T47D (cell line): Measurements from ENCODE around the gene MLH1.
"Not testable (repeated sequence)": the region's sequence is repeated elsewhere in the genome, so short reads cannot be mapped to it uniquely, and the experiment has no call there.

Experiments
- DNase-seq, 2 experiments: peaks; one replicate each; pipeline versions ENCODE4 v3.0.0 to v3.0.0-alpha.2; 2011 to 2012; ENCODE audit warnings: low read depth in 1 of 2, low spot score in 1 of 2
- JUND ChIP-seq: IDR thresholded peaks from 2 replicates; pipeline ENCODE4 v1.6.1; 2012; ENCODE audit warnings: low read depth
- in situ Hi-C: cut with HindIII; loops from 2 replicates; pipeline ENCODE4 v1.10.0; 2016; ENCODE audit warnings: low sequenced_read_pairs, low pct_unique_long_range_greater_than_20kb

MLH1 gene

DNA sequence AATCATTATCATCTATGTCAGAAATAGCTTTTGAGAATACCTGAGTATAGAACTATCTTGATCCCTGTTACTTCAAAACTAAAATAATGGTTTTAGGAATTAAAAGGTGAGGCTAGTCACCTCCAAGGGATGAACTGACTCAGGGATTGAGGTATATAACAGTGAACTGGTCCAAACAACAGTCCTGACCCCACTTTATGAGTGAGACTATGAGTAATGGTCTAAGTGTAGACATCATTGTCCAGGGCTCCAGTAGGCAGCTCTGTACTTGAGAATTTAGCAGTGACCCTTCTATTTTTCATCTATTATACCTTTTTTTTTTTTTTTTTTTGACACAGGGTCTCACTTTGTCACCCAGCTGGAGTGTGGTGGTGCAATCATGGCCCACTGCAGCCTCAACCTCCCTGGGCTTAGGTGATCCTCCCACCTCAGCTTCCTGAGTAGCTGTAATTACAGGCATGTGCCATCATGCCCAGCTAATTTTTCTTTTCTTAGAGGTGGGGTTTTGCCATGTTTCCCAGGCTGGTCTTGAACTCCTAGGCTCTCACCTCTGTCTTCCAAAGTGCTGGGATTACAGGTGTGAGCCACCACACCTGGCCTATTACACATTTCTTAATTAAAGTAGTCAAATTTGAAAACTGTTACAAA lies 36.3 kb downstream of the MLH1 start:
- no peak for DNase-seq
- in situ Hi-C loops = no loop called here
- TF ChIP-seq JUND = no peak

DNA sequence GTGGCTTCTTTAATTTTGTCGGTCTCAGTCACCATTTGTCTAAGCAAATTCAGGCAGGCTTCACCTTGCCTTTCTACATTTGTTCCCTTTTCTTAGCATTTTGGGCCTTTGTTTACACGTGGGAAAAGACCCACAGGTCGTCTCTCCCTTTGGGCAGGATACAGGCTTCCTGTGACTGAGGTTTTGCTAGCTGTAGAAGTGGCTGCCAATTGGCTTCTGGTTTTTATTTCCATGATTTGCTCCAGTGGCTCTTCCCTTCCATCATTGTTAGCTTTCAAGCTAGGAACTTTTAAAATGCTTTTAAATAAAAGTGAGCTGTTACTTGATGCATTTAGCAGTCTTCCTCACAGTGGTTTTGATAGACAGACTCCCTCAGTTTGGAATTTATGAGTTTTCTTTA lies 37.3 kb downstream of the MLH1 start:
- no peak for DNase-seq
- in situ Hi-C loops = no loop called here
- TF ChIP-seq JUND = no peak

DNA sequence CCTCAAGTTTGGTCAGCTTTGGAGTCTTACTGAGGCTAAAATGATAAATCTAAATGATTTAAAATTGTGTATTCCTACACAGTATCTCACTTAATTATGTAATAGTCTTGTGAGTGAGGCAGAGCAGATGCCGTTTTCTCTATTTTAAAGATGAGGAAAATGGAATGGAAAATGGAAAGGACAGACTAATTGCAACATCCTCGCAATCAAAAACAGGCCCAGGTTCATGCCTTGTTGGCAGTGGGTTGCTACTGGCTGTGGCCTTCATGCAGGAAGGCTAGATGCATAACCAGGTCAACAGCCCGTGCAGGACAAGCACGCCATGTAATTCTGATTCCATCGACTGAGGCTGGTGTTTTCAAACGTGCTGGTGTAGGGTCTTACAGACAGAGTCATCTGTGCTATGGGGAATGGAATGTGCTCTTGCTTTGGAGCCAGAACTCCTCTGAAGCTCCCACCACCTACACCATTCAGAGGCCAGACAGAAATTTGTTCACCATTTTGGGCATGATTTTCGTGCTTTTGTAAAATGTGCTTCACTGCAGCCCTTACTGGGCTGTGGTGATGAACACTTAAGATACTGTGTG lies 37.9 kb downstream of the MLH1 start:
- TF ChIP-seq JUND = no peak
- no peak for DNase-seq
- in situ Hi-C loops = no loop called here

DNA sequence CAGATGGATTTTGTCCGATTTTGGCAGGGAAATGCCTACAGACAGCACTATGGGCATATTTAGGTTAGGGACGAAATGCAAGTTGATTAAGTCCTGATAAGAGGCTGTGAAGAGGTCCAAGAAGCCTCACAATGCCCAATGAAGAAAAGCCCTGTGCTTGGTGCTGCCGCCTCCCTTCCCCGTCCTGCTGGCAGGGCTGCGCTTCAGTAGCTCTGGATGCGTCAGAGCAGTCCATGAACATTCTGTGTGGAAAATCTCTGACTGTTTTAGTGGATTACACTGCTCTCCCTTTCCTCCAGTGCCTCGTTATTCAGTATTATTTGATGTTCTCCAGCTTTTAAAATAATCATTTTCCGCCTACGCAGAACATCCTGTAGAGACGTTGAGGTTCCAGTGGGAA lies 39.6 kb downstream of the MLH1 start:
- TF ChIP-seq JUND = no peak
- in situ Hi-C loops = no loop called here

DNA sequence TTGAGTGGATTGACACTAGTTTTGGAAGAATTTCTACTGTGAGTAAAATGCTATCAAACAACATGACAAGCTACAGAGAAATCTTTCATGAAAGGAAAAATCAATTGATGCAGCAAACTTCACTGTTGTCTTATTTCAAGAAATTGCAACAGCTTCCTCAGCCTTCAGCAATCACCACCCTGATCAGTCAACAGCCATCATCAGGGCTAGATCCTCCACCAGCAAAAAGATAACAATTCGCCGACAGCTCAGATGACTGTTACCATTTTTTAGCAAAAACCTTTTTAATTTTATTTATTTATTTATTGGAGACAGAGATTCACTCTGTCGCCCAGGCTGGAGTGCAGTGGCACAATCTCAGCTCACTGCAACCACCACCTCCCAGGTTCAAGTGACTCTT lies 44.0 kb downstream of the MLH1 start:
- in situ Hi-C loops = no loop called here
- DNase-seq = no peak
- TF ChIP-seq JUND = no peak

More for the DNA sequence above, 39.6 kb downstream of the MLH1 start:
- no peak for DNase-seq

DNA sequence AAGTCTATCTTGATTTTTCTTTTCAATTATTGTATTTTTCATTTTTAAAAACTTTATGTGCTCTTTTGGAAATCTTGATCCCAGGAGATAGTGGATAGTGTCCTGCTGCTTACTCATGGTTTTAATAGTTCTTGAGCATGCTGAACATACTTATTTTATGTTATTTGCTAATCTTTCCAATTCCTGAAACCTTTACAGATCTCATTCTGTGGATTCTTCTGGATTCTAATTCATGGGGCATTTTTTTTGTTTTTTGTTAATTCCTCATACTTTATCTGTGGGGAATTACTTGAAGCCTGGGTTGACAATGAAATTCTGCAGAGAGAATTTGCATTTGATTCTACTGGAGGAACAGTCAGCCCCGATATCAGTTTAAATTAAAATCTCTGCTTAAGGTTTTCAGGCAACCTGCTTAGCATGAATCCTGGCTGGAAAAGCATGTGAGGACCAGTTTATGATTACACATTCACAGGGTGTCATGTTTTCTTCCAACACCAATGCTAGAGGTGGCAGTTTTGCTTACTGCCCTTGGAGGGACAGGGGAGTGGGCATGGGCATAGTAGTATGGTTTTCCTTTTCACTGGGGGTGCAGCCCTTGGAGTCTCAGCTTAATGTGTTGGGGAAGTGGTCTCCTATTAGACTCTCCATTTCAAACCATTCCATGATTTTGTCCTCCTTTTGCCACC lies 46.0 kb downstream of the MLH1 start:
- no peak for TF ChIP-seq JUND
- in situ Hi-C loops = no loop called here

DNA sequence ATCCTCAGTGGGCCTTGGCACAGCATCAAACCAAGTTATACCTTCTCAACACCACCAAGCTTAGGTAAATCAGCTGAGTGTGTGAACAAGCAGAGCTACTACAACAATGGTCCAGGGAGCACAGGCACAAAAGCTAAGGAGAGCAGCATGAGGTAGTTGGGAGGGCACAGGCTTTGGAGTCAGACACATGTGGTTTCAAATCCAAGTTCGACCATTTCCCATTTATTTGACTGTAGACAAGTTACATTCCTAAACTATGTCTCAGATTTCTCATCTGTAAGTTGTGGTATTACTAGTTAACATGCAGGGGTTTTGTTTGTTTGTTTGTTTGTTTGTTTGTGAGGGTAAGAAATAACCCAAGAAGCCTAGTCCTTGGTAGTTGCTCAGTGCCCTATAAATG lies 46.9 kb downstream of the MLH1 start:
- no peak for DNase-seq
- TF ChIP-seq JUND = no peak
- in situ Hi-C loops = no loop called here

More for the DNA sequence above, 46.0 kb downstream of the MLH1 start:
- DNase-seq = no peak

DNA sequence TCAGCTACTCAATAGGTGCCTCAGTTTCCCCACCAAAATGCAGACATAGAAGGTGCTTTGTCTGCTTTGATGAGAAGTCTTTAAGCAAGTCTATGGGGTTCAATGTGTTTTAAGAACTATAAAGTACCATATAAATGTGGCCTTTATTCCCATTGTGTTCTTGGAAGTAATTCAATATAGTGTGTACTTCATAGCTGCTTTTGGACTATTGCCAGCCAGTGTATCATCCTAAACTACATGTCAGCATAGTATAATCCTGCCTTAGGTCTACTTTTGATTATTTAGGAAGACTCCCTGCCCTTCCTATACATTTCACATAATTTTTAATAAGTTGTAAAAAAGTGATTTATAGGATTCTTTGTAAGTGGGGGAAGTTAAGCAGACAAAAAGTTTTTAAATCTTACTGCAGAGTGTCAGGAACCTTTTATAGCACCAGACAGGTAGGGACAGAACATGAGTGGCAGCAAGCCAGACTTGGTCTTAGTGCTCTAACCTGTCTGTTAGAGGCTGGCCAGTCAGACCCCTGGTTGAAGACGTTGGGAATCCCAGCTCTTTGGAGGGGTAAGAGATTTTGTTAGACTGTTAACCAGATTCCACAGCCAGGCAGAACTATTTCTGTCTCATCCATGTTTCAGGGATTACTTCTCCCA lies 48.4 kb downstream of the MLH1 start:
- no peak for TF ChIP-seq JUND
- DNase-seq = no peak
- in situ Hi-C loops = no loop called here

DNA sequence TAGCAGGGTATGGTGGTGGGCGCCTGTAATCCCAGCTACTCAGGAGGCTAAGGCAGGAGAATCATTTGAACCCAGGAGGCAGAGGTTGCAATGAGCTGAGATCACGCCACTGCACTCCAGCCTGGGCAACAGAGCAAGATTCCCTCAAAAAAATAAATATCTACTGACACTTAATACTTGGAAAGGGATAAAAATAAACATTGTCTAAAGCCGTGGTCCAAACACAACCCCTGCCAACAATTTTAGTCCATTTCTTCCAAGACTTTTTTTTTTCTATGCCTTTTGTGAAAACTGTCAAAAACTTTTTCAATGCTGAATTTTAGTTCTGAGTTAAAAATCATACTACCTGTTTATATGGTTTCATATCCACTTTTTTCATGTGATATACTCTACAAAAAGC lies 49.4 kb downstream of the MLH1 start:
- in situ Hi-C loops, DNase-seq: not testable (repeated sequence)

DNA sequence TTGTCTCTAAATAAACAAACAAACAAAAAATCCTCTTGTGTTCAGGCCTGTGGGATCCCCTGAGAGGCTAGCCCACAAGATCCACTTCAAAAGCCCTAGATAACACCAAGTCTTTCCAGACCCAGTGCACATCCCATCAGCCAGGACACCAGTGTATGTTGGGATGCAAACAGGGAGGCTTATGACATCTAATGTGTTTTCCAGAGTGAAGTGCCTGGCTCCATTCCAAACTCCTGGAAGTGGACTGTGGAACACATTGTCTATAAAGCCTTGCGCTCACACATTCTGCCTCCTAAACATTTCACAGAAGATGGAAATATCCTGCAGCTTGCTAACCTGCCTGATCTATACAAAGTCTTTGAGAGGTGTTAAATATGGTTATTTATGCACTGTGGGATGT lies 57.0 kb downstream of the MLH1 start:
- no peak for DNase-seq
- no peak for TF ChIP-seq JUND

DNA sequence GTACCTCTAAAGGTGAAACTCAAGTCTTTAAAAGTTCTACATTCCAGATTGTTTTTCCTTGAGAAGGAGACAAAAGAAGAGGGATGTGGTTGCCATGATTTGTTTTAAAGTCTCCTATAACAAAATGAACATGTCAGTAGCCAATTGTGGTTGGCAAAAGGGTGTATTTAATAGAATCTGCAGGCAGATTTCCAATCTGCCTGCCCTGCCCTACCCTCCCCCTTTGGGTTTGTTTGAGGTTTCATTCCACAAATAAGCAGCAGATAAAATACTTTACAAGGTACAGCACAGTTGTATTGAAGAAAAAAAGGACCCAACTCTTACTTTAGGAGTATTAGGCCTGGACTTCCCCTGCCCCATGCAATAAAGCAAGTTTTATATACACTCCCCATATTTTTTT lies 59.5 kb downstream of the MLH1 start:
- in situ Hi-C loops = no loop called here
- TF ChIP-seq JUND = no peak
- no peak for DNase-seq

More for the DNA sequence above, 57.0 kb downstream of the MLH1 start:
- in situ Hi-C loops = no loop called here

DNA sequence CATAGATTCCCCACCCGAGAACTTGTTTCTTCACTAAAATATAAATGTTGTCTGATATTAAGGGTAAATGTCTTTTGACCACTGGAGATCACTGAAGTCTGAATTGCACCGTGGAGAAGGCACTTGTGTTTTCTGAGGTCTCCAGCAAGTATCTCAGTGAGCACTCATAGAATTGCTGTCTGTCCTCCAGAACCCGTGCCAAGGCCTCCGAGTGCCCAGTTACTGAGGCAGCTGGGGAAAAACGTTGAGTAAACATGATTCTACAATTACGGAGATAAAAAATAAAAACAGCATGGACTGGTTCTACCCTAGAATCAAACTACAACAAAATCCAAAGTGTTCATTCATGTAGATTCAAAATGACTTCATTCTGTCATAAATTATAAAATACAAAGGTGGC lies 60.0 kb downstream of the MLH1 start:
- no peak for DNase-seq
- TF ChIP-seq JUND = no peak
- in situ Hi-C loops = no loop called here

DNA sequence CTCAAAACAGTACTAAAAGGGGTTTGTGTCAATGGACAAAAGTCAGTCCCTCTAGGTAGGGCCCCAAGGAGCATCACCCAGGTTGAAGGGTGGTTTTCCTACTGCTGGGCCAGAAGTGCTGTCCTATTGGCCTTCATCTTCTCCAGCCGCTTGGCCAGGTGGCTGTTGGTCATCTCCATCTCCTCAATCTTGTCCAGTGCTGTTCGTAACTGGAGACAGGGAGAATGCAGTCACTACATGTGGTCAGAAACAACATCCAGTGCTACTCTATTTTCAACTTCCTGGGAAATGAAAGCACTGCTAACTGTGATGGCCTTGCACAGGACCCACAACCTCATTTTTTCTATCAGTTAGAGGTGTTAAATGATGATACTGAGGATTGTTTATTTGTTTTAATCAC lies 60.4 kb downstream of the MLH1 start:
- TF ChIP-seq JUND = no peak
- in situ Hi-C loops = no loop called here
- DNase-seq = no peak
